WTC11 (cell line): ENCODE measurements around the gene SMIM13. TPM values are rescaled to one million over a fixed set of nuclear protein-coding genes. Genes with fewer than 3 reads are reported as not detected.
A peak's percentile ranks its signal among the peaks of the same experiment; 100 is the strongest.

Experiments
- ATAC-seq: fragments of 200-7000 bp; cut with Tn5 transposase; 2 replicates; pipeline ENCODE4 v1.10.0; 2021; ENCODE audit warnings: mild to moderate bottlenecking, moderate library complexity
- CTCF ChIA-PET: fragments of 300-600 bp; sonication (Branson Sonifier 250); formaldehyde crosslinking; loops from one replicate; lab custom pipeline; 2021; ENCODE audit warnings: antibody characterized with exemption; lab: Charles Lee
- POLR2A ChIA-PET: fragments of 350-600 bp; sonication (Branson Sonifier 250); formaldehyde crosslinking; loops from one replicate; lab custom pipeline; 2021; ENCODE audit warnings: antibody characterized with exemption; lab: Charles Lee
- DNase-seq: peaks from one replicate; pipeline ENCODE4 v3.0.0; 2021; ENCODE audit warnings: low spot score
- H3K27ac Mint-ChIP-seq: 2 replicates; pipeline ENCODE4 v1.8.0; 2021; ENCODE audit warnings: mixed read lengths
- H3K27me3 Mint-ChIP-seq: 2 replicates; pipeline ENCODE4 v1.8.0; 2021; ENCODE audit warnings: low read depth, mild to moderate bottlenecking, moderate library complexity, mixed read lengths
- H3K36me3 Mint-ChIP-seq: 2 replicates; pipeline ENCODE4 v1.8.0; 2021; ENCODE audit warnings: mixed read lengths
- H3K4me1 Mint-ChIP-seq: 2 replicates; pipeline ENCODE4 v1.8.0; 2022; ENCODE audit warnings: mixed read lengths
- H3K4me3 Mint-ChIP-seq: 2 replicates; pipeline ENCODE4 v1.8.0; 2021; ENCODE audit warnings: mild to moderate bottlenecking, moderate library complexity, mixed read lengths
- H3K9me3 Mint-ChIP-seq: 2 replicates; pipeline ENCODE4 v1.8.0; 2021; ENCODE audit warnings: mixed read lengths
- CTCF ChIP-seq: fragments of 200-600 bp; IDR thresholded peaks from 2 replicates; pipeline ENCODE4 v1.8.0; 2022; ENCODE audit warnings: antibody characterized with exemption
- ELF4 ChIP-seq: sonication (generic); formaldehyde crosslinking; IDR thresholded peaks from 2 replicates; pipeline ENCODE4 v1.8.1; 2022; ENCODE audit warnings: low read depth, mild to moderate bottlenecking, moderate library complexity, missing genetic modification reagents
- ETV6 ChIP-seq: sonication (generic); formaldehyde crosslinking; IDR thresholded peaks from 2 replicates; pipeline ENCODE4 v1.8.1; 2022; ENCODE audit warnings: mild to moderate bottlenecking, missing genetic modification reagents
- FOXK1 ChIP-seq: sonication (generic); formaldehyde crosslinking; IDR thresholded peaks from 2 replicates; pipeline ENCODE4 v1.8.0; 2022; ENCODE audit warnings: mild to moderate bottlenecking, moderate library complexity, missing genetic modification reagents
- GABPB1 ChIP-seq: sonication (generic); formaldehyde crosslinking; IDR thresholded peaks from 2 replicates; pipeline ENCODE4 v1.8.1; 2023; ENCODE audit warnings: mild to moderate bottlenecking, missing genetic modification reagents
- JUN ChIP-seq: sonication (generic); formaldehyde crosslinking; IDR thresholded peaks from 2 replicates; pipeline ENCODE4 v1.8.0; 2023; ENCODE audit warnings: mild to moderate bottlenecking, missing genetic modification reagents
- NFE2L1 ChIP-seq: sonication (generic); formaldehyde crosslinking; IDR thresholded peaks from 2 replicates; pipeline ENCODE4 v1.8.1; 2023; ENCODE audit warnings: missing genetic modification reagents
- NR3C1 ChIP-seq: sonication (generic); formaldehyde crosslinking; conservative IDR thresholded peaks from 2 replicates; pipeline ENCODE4 v1.8.1; 2023; ENCODE audit warnings: low read depth, mild to moderate bottlenecking, missing genetic modification reagents
- PRRX2 ChIP-seq: fragments of 250-450 bp; sonication (Bioruptor Pico); IDR thresholded peaks from 2 replicates; pipeline ENCODE4 v1.8.0; 2021; ENCODE audit warnings: mild to moderate bottlenecking
- RELA ChIP-seq: sonication (generic); formaldehyde crosslinking; IDR thresholded peaks from 2 replicates; pipeline ENCODE4 v1.8.1; 2022; ENCODE audit warnings: missing genetic modification reagents, mild to moderate bottlenecking, borderline replicate concordance
- SMAD4 ChIP-seq: sonication (generic); formaldehyde crosslinking; IDR thresholded peaks from 2 replicates; pipeline ENCODE4 v1.8.0; 2022; ENCODE audit warnings: mild to moderate bottlenecking, missing genetic modification reagents
- TCF7 ChIP-seq: sonication (generic); formaldehyde crosslinking; IDR thresholded peaks from 2 replicates; pipeline ENCODE4 v1.8.0; 2022; ENCODE audit warnings: mild to moderate bottlenecking, low read depth, missing genetic modification reagents, moderate library complexity
- TEAD1 ChIP-seq: sonication (generic); formaldehyde crosslinking; IDR thresholded peaks from 2 replicates; pipeline ENCODE4 v1.8.0; 2022; ENCODE audit warnings: mild to moderate bottlenecking, missing genetic modification reagents
- TEAD4 ChIP-seq: sonication (generic); formaldehyde crosslinking; IDR thresholded peaks from 2 replicates; pipeline ENCODE4 v1.8.0; 2022; ENCODE audit warnings: mild to moderate bottlenecking, missing genetic modification reagents
- TP53 ChIP-seq: sonication (generic); formaldehyde crosslinking; IDR thresholded peaks from 2 replicates; pipeline ENCODE4 v1.8.1; 2023; ENCODE audit warnings: mild to moderate bottlenecking, missing genetic modification reagents
- ZNF416 ChIP-seq: fragments of 250-450 bp; sonication (Bioruptor Pico); IDR thresholded peaks from 2 replicates; pipeline ENCODE4 v1.9.0; 2021; ENCODE audit warnings: mild to moderate bottlenecking, inconsistent platforms
- total RNA-seq: library from RNA; stranded (reverse); gene quantifications from 3 replicates; pipeline ENCODE4 v1.2.3, GENCODE V29; 2021
- TF ChIP-seq, protein P1 (sequence below): fragments of 250-450 bp; sonication (Bioruptor Pico); IDR thresholded peaks from 2 replicates; pipeline ENCODE4 v1.9.0; 2021; ENCODE audit warnings: mild to moderate bottlenecking
- TF ChIP-seq, protein P2 (sequence below): fragments of 250-450 bp; sonication (Bioruptor Pico); conservative IDR thresholded peaks from 2 replicates; pipeline ENCODE4 v1.9.0; 2021; ENCODE audit warnings: mild to moderate bottlenecking

SMIM13 gene
- total RNA-seq, 1 experiment from 2014 or later: 9.7 TPM

GRCh38 chr6:11171952-11172351 lies 78.3 kb downstream of the SMIM13 start:
- H3K27me3 Mint-ChIP-seq: no peaks in the 10 kb centered on the region; the same call in 1 of the 2 replicates
- CTCF ChIA-PET: interaction anchor here (0.6 to 3.3 kb wide), 16 partner anchors 16 to 440 kb away, joined by 3 to 19 read pairs (median 4); partner anchors contain the start of gene NEDD9
- no peak for DNase-seq
- TF ChIP-seq ELF4: no peak
- TF ChIP-seq PRRX2: no peak
- no peak for TF ChIP-seq JUN (CRISPR knock-in tag)
- TF ChIP-seq TCF7 (CRISPR knock-in tag): no peak
- TF ChIP-seq SMAD4 (CRISPR knock-in tag): no peak
- TF ChIP-seq TP53 (CRISPR knock-in tag): no peak
- no peak for TF ChIP-seq FOXK1
- TF ChIP-seq RELA: no peak
- no peak for TF ChIP-seq NFE2L1 (CRISPR knock-in tag)
- TF ChIP-seq, protein P1, sequence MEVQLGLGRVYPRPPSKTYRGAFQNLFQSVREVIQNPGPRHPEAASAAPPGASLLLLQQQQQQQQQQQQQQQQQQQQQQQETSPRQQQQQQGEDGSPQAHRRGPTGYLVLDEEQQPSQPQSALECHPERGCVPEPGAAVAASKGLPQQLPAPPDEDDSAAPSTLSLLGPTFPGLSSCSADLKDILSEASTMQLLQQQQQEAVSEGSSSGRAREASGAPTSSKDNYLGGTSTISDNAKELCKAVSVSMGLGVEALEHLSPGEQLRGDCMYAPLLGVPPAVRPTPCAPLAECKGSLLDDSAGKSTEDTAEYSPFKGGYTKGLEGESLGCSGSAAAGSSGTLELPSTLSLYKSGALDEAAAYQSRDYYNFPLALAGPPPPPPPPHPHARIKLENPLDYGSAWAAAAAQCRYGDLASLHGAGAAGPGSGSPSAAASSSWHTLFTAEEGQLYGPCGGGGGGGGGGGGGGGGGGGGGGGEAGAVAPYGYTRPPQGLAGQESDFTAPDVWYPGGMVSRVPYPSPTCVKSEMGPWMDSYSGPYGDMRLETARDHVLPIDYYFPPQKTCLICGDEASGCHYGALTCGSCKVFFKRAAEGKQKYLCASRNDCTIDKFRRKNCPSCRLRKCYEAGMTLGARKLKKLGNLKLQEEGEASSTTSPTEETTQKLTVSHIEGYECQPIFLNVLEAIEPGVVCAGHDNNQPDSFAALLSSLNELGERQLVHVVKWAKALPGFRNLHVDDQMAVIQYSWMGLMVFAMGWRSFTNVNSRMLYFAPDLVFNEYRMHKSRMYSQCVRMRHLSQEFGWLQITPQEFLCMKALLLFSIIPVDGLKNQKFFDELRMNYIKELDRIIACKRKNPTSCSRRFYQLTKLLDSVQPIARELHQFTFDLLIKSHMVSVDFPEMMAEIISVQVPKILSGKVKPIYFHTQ (CRISPR knock-in tag): no peak
- TF ChIP-seq NR3C1 (CRISPR knock-in tag): no peak
- TF ChIP-seq ZNF416 (CRISPR knock-in tag): no peak
- TF ChIP-seq, protein P2, sequence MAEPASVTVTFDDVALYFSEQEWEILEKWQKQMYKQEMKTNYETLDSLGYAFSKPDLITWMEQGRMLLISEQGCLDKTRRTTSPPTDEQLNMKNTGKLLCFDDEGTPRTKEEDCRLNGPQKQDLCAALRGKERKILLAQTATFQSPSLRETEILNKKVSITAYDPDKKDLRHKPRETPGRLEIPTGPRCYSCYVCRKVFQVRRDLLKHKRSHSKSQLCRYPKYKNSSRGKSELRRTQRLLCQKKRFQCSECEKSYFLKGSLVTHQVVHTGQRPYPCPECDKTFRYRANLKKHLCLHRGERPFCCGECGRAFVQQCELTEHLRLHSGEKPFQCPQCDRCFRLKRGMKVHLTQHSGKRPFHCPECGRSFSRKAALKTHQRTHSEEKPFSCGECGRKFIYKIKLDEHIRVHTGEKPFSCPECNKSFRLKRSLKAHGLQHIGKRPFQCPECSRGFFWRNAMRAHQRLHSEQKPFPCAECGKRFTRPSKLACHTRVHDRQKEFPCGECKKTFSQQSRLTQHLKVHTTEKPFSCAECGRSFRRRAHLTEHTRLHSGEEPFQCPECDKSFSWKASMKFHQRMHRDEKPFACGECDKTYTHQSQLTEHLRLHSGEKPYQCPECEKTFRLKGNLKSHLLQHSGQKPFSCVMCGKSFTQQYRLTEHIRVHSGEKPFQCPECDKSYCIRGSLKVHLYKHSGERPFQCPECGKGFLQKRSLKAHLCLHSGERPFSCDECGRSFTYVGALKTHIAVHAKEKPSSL (CRISPR knock-in tag): no peak
- TF ChIP-seq TEAD4 (CRISPR knock-in tag): no peak
- H3K36me3 Mint-ChIP-seq: no peaks in the 10 kb centered on the region
- POLR2A ChIA-PET: no interaction called here
- no peak overlapping the region for H3K4me3 Mint-ChIP-seq
- peaks cover 17% of the 10 kb centered on the region for H3K4me1 Mint-ChIP-seq
- no peak for ATAC-seq
- peaks cover 5% of the 10 kb centered on the region for H3K9me3 Mint-ChIP-seq
- no peak overlapping the region for H3K27ac Mint-ChIP-seq

DNA sequence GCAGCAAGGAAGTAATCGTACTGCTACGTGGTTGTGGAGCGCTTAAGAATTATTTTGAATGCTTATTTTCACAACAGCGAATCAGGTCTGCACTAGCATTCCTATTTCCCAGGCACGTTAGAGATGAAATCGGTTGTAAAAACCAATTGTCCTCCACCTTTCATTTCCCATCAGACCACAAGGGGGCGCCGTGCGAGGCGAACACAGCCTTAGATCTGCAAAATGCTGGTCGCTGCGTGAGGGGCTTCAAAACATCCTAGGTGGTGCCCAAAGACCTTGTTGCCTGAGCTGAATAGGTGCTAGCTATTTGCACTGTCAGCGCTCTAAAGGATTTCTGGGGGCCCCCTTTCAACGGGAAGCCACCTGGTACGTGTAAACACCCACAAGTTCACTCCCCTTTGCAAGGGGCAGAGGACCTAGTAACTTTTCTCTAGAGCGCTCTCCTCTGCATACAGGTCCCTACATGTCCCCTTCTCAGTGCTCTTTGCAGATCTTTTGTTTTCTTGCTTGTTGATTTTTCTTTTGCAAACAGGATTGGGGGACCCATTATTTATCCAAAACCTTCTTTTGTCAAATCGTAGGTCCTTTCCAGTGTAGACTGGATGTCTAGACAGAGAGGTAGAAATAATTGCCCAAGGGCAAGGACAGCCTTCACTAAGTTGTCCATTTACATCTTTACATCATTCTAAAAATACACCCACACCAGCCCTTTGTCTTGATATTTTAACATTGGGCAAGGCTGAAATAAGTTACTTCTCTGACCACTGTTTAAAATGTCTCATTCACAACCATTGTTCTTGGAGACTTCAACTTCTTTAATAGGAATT lies 79.1 kb downstream of the SMIM13 start:
- H3K27me3 Mint-ChIP-seq: no peaks in the 10 kb centered on the region; the same call in 1 of the 2 replicates
- no peaks in the 10 kb centered on the region for H3K36me3 Mint-ChIP-seq
- DNase-seq: peak; percentile 84
- peak overlapping the region; percentile 17; the same call in 1 of the 2 replicates for H3K4me3 Mint-ChIP-seq
- peak; percentile 85 for ATAC-seq
- CTCF ChIA-PET: interaction anchor here (0.6 to 3.3 kb wide), 18 partner anchors 15 to 326 kb away, joined by 3 to 19 read pairs (median 4); partner anchors contain the start of gene NEDD9
- H3K27ac Mint-ChIP-seq: no peak overlapping the region
- POLR2A ChIA-PET: interaction anchor here (0.6 kb wide), 1 partner anchor 101 kb away, joined by 3 read pairs; no protein-coding TSS in a partner anchor
- TF ChIP-seq CTCF: peak; percentile 91
- TF ChIP-seq TCF7 (CRISPR knock-in tag): no peak
- peak; percentile 17; the same call in 1 of the 2 replicates for TF ChIP-seq GABPB1
- TF ChIP-seq TEAD1 (CRISPR knock-in tag): 0 out of 2 replicates have a peak, but pooled peaks have one; percentile 0
- TF ChIP-seq ETV6: peak; percentile 41; the same call in 1 of the 2 replicates
- peaks cover 5% of the 10 kb centered on the region for H3K9me3 Mint-ChIP-seq
- peaks cover 17% of the 10 kb centered on the region for H3K4me1 Mint-ChIP-seq
